Breast epithelium (tissue), 4 donors: ENCODE data around the gene PFN1. TPM values are rescaled to one million over a fixed set of nuclear protein-coding genes. Genes with fewer than 3 reads are reported as not detected.

Experiments used
- DNase-seq, 2 donors: peaks; one replicate each; pipeline ENCODE4 v3.0.0-alpha.2; 2019; ENCODE audit warnings: low spot score in 2 of 2
- H3K27ac ChIP-seq, 2 donors: fragments of 200-600 bp; sonication (generic) in 1 of 2; one replicate each; pipeline ENCODE4 v1.5.1; 2016 to 2019; ENCODE audit warnings: mild to moderate bottlenecking in 1 of 2
- H3K27me3 ChIP-seq, 2 donors: fragments of 200-600 bp; sonication (generic) in 1 of 2; one replicate each; pipeline versions ENCODE4 v1.5.1 to v1.6.0; 2017 to 2019; ENCODE audit warnings: control low read depth in 1 of 2, mild to moderate bottlenecking in 1 of 2
- H3K36me3 ChIP-seq: fragments of 200-600 bp; one replicate; pipeline ENCODE4 v1.5.1; 2019
- H3K4me1 ChIP-seq, 2 donors: fragments of 200-600 bp; sonication (generic); one replicate each; pipeline ENCODE4 v1.5.1; 2016 to 2019; ENCODE audit warnings: control low read depth in 1 of 2
- H3K4me3 ChIP-seq, 3 donors: fragments of 200-600 bp; sonication (generic); 1 replicate in 2 of 3; 2 replicates in 1 of 3; pipeline ENCODE4 v1.5.1; 2016 to 2019; ENCODE audit warnings: mild to moderate bottlenecking in 3 of 3, moderate library complexity in 2 of 3
- H3K9me3 ChIP-seq, 2 donors: fragments of 200-600 bp; sonication (generic) in 1 of 2; one replicate each; pipeline ENCODE4 v1.5.1; 2016 to 2019; ENCODE audit warnings: control low read depth in 1 of 2
- POLR2A ChIP-seq: fragments of 450-650 bp; IDR thresholded peaks from one replicate; pipeline ENCODE4 v1.6.1; 2016; ENCODE audit warnings: antibody characterized with exemption, mild to moderate bottlenecking, moderate library complexity
- POLR2AphosphoS5 ChIP-seq, 3 donors: sonication (generic); formaldehyde crosslinking; IDR thresholded peaks; one replicate each; pipeline ENCODE4 v1.6.1; 2017; ENCODE audit warnings: antibody characterized with exemption in 3 of 3
- intact Hi-C: fragments of 100-400 bp; cut with DNase I; formaldehyde crosslinking; loops from one replicate; pipeline ENCODE4 v1.15.1; 2023; ENCODE audit warnings: low total_unique reads
- total RNA-seq, 3 donors: library from RNA; depleted of rRNA; stranded (reverse); fragments of >200 nt; gene quantifications; one replicate each; pipeline ENCODE4 v1.1.0, GENCODE V29; 2016
- TF ChIP-seq, protein P1 (sequence below), 3 donors: fragments of 450-650 bp; IDR thresholded peaks; one replicate each; pipeline ENCODE4 v1.5.1; 2016 to 2017; ENCODE audit warnings: antibody characterized with exemption in 3 of 3, mild to moderate bottlenecking in 3 of 3, moderate library complexity in 3 of 3

PFN1 gene
- total RNA-seq, 3 donors from 2014 or later, result 290 to 487 (median 379) TPM

DNA sequence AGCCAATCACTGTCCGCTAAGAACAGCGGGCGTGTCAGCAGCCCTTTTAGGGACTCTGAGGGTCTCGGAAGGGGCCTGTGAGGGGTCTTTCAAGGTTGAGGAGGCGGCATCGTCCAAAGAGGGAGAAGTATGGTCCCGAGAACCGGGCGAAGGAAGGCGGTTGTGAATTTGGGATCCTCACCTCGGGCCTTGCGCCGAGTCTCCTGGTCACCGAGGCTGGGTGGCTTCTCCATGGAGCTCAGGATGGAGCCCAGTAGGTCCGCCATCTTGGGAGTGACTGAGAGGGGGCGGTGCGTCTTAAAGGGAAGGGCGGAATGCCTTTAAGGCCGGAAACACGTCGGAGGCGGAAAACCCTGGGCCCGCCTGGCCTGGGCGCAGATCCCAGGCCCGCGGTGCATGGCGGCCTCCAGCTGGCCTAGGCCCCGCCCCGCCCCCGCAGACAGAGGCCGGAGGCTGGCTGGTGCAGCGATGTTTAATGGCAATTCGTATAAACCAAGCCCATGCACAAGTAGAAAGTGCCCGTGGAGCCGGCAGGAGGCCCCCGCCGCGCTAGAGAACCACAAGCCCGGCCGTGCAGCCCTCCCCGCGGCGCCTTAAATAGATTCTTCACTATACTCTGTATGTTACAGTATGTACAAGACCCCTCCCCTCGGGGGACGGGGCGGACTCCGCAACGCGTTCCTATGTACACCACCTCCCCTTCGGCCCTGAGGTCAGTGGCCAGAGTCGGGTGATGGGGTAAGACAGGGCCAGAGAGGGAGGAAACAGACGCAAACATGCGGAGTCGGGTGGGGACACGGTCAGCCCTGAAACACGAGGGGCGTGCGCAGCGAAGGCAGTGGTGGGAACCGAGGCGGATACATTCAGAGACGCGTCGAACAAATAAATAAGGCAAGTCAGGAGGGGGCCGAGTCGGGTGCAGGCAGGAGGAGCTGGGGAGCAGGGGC, 19.5 kb upstream of the PFN1 start, which contains the start of gene SPAG7:
SPAG7 (minus strand) TSS at position 279 of the 947 bp plus-strand sequence; CDS start at position 266, 13 bp downstream.
- H3K4me1 ChIP-seq, result peaks cover 0 to 19% of the 10 kb centered on the region in 2 donors
- peak within 1 kb of the TSS; percentile 95 to 97 for H3K27ac ChIP-seq
- H3K4me3 ChIP-seq, result peak within 1 kb of the TSS; percentile 65 to 86 (median 65)
- H3K27me3 ChIP-seq, result no peaks in the 10 kb centered on the region
- intact Hi-C loops, result loop anchor here (2.0 kb wide), 2 partner anchors 19 to 25 kb away; partner anchors contain the start of gene PFN1
- TF ChIP-seq POLR2AphosphoS5 (IDR thresholded peaks at IDR 0.05) (peak; percentile 88 to 98 (median 96)), POLR2A (peak; percentile 73)
- TF ChIP-seq, protein P1, sequence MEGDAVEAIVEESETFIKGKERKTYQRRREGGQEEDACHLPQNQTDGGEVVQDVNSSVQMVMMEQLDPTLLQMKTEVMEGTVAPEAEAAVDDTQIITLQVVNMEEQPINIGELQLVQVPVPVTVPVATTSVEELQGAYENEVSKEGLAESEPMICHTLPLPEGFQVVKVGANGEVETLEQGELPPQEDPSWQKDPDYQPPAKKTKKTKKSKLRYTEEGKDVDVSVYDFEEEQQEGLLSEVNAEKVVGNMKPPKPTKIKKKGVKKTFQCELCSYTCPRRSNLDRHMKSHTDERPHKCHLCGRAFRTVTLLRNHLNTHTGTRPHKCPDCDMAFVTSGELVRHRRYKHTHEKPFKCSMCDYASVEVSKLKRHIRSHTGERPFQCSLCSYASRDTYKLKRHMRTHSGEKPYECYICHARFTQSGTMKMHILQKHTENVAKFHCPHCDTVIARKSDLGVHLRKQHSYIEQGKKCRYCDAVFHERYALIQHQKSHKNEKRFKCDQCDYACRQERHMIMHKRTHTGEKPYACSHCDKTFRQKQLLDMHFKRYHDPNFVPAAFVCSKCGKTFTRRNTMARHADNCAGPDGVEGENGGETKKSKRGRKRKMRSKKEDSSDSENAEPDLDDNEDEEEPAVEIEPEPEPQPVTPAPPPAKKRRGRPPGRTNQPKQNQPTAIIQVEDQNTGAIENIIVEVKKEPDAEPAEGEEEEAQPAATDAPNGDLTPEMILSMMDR (IDR thresholded peaks at IDR 0.05), result no peak
- no peaks in the 10 kb centered on the region for H3K36me3 ChIP-seq
- no peaks in the 10 kb centered on the region for H3K9me3 ChIP-seq
- DNase-seq, result peak; percentile 94 to 96

DNA sequence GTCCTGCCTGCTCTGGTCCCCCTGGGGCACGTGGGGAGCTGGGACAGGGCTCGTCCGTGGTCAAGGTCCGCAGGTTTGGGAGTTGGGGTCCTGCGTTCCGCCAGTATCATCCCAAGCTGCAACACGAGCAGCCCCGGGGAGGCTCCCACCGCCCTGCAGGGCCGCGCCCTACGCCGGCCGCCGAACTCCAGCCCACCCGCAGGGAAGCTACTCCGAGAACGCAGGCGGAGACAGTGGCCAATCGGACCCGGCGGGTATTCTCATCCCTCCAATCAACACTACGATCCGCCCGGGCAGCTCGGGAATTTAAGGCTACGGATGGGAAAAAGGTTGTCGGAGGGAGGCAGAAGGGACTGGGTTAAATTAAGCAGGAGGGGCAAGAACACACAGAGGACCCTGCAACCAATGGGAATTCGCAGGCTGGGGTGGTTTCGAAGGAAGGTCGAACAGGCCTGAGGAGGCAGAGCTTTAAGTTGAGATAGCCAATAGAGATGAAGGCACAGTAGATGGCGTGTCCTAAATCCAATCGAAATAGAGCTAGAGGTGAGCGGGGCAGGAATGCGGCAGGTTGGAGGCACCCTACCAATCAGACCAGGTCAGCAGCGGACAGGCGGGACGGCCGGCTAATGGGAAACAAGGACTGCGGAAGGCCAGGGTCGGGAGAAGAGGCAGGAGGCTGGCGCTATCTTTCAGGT, 18.7 kb upstream of the PFN1 start:
- peak overlapping the region; percentile 65 to 86 (median 65) for H3K4me3 ChIP-seq
- TF ChIP-seq POLR2AphosphoS5 (IDR thresholded peaks at IDR 0.05), result peak in 2 of 3 donors; percentile 26 to 52
- TF ChIP-seq POLR2A, result no peak
- intact Hi-C loops, result loop anchor here (2.0 kb wide), 1 partner anchor 24 kb away; no protein-coding TSS in a partner anchor
- H3K4me1 ChIP-seq, result peaks cover 0 to 19% of the 10 kb centered on the region in 2 donors
- peak overlapping the region; percentile 95 to 97 for H3K27ac ChIP-seq
- H3K9me3 ChIP-seq, result no peaks in the 10 kb centered on the region
- no peaks in the 10 kb centered on the region for H3K36me3 ChIP-seq
- peak; percentile 97 to 100 for DNase-seq
- H3K27me3 ChIP-seq, result no peaks in the 10 kb centered on the region

DNA sequence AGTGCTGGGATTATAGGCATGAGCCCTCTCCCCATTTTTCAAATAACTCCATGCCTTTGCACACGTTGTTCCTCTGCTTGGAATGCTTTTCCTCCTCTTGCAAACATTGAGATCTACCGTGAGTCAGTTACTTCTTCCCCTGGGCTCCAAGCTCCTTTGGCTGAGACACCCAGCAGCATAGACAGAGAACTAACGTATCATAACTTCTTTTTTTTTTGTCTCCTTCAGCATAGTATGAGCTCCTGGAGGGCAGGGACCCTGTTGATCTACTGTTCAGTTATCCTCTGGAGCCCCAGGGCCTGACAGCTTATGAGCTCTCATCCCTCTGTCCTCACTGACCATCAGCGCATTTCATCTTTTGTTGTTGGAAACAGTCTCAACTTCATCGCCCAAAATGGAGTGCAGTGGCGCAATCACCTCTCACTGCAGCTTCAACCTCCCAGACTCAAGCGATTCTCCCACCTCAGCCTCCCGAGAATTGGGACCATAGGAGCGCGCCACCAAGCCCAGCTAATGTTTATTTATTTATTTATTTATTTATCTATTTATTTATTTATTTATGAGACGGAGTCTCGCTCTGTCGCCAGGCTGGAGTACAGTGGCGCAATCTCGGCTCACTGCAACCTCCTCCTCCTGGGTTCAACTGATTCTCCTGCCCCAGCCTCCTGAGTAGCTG, 17.1 kb upstream of the PFN1 start:
- H3K27me3 ChIP-seq, result no peaks in the 10 kb centered on the region
- no peaks in the 10 kb centered on the region for H3K9me3 ChIP-seq
- H3K27ac ChIP-seq, result peak overlapping the region; percentile 95 to 97
- TF ChIP-seq, protein P1 (IDR thresholded peaks at IDR 0.05), result no peak
- TF ChIP-seq POLR2AphosphoS5 (IDR thresholded peaks at IDR 0.05) (no peak), POLR2A (no peak)
- DNase-seq, result no peak
- intact Hi-C loops, result no loop called here
- H3K36me3 ChIP-seq, result no peaks in the 10 kb centered on the region
- peak overlapping the region in 1 of 3 donors; percentile 86 for H3K4me3 ChIP-seq
- peaks cover 0 to 19% of the 10 kb centered on the region in 2 donors for H3K4me1 ChIP-seq

DNA sequence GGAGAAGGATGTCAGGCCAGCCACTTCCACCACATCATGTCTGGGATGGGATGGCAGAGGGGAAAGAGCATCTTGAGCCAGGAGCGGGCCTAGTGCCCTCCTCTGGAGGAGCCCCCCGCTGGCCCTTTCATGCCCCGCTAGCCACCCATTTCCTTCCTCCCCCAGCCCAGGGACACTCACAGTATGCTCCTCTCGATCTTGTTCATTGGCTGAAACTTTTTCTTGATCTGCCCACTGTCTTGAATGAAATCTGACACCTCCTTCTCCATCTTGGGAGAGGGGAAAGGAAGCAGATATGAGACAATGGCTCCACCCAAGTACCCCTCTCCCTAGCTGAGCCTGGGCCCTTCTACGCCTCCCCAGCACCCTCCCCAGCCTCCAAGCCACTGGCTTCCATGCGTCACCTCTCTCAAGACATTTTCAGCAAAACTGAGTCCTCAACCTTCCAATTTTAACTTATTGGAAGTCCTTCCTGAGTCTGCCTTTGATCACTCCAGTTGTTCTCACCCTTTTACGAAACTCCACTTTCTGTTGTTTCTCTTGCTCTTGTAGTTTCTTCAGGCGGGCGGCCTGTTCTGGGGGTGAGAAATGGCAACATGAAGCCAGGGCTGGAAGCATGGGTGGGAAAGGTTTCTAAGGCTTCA, 12.1 kb upstream of the PFN1 start:
- TF ChIP-seq, protein P1 (IDR thresholded peaks at IDR 0.05), result no peak
- no peak for TF ChIP-seq POLR2AphosphoS5 (IDR thresholded peaks at IDR 0.05)
- no peaks in the 10 kb centered on the region for H3K9me3 ChIP-seq
- H3K27ac ChIP-seq, result no peak overlapping the region
- H3K4me1 ChIP-seq, result peaks cover 0 to 3% of the 10 kb centered on the region in 2 donors
- H3K4me3 ChIP-seq, result no peak overlapping the region
- H3K27me3 ChIP-seq, result no peaks in the 10 kb centered on the region
- H3K36me3 ChIP-seq, result peaks cover 10% of the 10 kb centered on the region
- DNase-seq, result no peak
- intact Hi-C loops, result no loop called here
